Neutrophil (primary cell): ENCODE data around the gene TXLNG.

Source experiments
- H3K27ac ChIP-seq: fragments of 200-600 bp; sonication (generic); 2 replicates; pipeline ENCODE4 v1.5.1; 2016; ENCODE audit warnings: mild to moderate bottlenecking, moderate library complexity
- H3K27me3 ChIP-seq: fragments of 200-600 bp; sonication (generic); 2 replicates; pipeline ENCODE4 v1.6.0; 2016; ENCODE audit warnings: mild to moderate bottlenecking
- H3K36me3 ChIP-seq: fragments of 200-600 bp; sonication (generic); 2 replicates; pipeline ENCODE4 v1.5.1; 2017
- H3K4me1 ChIP-seq, 2 experiments: fragments of 200-600 bp in 1 of 2; sonication (generic) in 1 of 2; 1 replicate in 1 of 2; 2 replicates in 1 of 2; pipeline versions ENCODE4 v1.5.1 to v1.6.1; 2013 to 2016; ENCODE audit warnings: low read depth in 1 of 2, low read length in 1 of 2, mild to moderate bottlenecking in 1 of 2, moderate library complexity in 1 of 2; ENCODE audit not compliant: control insufficient read depth in 1 of 2, insufficient read depth in 1 of 2
- H3K4me3 ChIP-seq, 2 experiments: fragments of 200-600 bp in 1 of 2; sonication (generic) in 1 of 2; 1 replicate in 1 of 2; 2 replicates in 1 of 2; pipeline ENCODE4 v1.5.1; 2013 to 2016; ENCODE audit warnings: low read depth in 1 of 2, low read length in 1 of 2, mild to moderate bottlenecking in 1 of 2, moderate library complexity in 1 of 2
- H3K9me3 ChIP-seq: fragments of 200-600 bp; sonication (generic); 2 replicates; pipeline ENCODE4 v1.5.1; 2016
- CTCF ChIP-seq: fragments of 200-600 bp; sonication (generic); IDR thresholded peaks from 2 replicates; pipeline ENCODE4 v1.5.1; 2016; ENCODE audit warnings: antibody characterized with exemption

Gene TXLNG

DNA sequence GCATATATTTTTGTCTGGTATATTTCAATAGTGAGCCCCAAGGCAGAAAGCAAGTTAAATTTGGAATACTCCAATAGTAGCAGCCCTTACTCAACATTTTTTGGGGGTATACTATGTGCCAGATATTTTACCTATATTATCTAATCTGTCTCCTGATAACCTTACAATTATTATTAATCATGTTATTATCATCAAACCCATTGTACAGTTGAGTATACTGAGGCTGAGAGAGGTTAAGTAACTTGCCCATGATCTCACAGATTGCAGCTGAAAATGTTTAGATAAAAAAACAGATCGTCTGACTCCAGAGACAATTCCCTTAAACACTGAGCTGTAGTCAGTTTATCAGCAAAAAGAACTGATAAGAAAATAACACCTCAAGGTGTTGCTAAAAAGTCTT, 90.4 kb downstream of the TXLNG start:
- Histone ChIP-seq H3K27ac (no peak overlapping the region), H3K4me1 (peaks cover 0 to under 1% of the 10 kb centered on the region in 2 experiments), H3K27me3 (no peaks in the 10 kb centered on the region), H3K4me3 (no peak overlapping the region), H3K36me3 (no peaks in the 10 kb centered on the region), H3K9me3 (no peaks in the 10 kb centered on the region)
- TF ChIP-seq CTCF = no peak

GRCh38 chrX:16882169-16882568, 95.9 kb downstream of the TXLNG start:
- no peaks in the 10 kb centered on the region for H3K27me3 ChIP-seq
- no peaks in the 10 kb centered on the region for H3K36me3 ChIP-seq
- peaks cover 11 to 12% of the 10 kb centered on the region in 2 experiments for H3K4me1 ChIP-seq
- no peak for TF ChIP-seq CTCF
- no peak overlapping the region for H3K27ac ChIP-seq
- H3K9me3 ChIP-seq = no peaks in the 10 kb centered on the region
- H3K4me3 ChIP-seq = peak overlapping the region in 1 of 2 experiments; percentile 50

DNA sequence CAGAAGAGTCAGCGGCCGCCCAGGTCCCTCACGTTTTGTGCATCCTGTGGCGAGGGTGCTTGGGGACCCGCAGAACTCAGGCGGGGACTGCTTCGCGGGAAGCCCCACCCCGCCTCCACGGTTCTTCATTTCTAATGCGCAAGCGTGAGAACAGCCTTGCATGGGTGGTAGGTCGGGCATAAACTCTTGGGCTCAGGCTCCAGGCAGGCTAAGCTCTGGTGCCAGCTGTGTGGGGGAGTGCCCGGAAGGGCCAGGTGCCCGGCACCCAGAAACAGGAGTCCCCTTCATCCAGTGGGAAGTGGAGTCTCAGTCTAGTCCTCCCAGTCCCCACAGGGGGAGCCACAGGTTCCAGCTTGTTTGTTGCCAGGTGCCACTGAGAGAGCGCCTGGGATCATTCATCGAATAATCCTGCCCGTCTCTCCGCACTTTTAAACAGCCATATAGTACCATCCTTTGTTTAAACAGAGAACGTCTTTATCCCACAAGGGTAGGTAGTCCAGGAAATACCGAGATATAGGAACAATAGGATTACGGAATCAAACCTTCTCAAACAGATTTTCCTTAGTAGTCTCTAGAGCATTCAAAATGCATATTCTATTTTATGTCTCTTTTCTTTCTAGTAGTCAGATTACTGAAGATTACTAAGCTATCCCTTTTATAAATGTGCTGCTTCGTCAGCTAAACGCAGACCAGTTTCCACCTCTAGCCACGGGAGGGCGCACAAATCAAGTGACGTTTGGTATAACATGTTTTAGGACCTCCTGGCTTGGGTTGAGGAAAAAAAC, 96.6 kb downstream of the TXLNG start:
- peak; percentile 53 for TF ChIP-seq CTCF
- H3K27me3 ChIP-seq = no peaks in the 10 kb centered on the region
- H3K36me3 ChIP-seq = no peaks in the 10 kb centered on the region
- no peaks in the 10 kb centered on the region for H3K9me3 ChIP-seq
- H3K27ac ChIP-seq = no peak overlapping the region
- H3K4me3 ChIP-seq = peak overlapping the region; percentile 44 to 50
- peaks cover 11 to 12% of the 10 kb centered on the region in 2 experiments for H3K4me1 ChIP-seq

- no peaks in the 10 kb centered on the region for H3K9me3 ChIP-seq
- H3K27me3 ChIP-seq = no peaks in the 10 kb centered on the region
- TF ChIP-seq CTCF = no peak
- peaks cover 11 to 12% of the 10 kb centered on the region in 2 experiments for H3K4me1 ChIP-seq
- H3K27ac ChIP-seq = no peak overlapping the region
- no peaks in the 10 kb centered on the region for H3K36me3 ChIP-seq
- H3K4me3 ChIP-seq = no peak overlapping the region
These were observed 97.2 kb downstream of the TXLNG start for GRCh38 chrX:16883487-16883804.

DNA sequence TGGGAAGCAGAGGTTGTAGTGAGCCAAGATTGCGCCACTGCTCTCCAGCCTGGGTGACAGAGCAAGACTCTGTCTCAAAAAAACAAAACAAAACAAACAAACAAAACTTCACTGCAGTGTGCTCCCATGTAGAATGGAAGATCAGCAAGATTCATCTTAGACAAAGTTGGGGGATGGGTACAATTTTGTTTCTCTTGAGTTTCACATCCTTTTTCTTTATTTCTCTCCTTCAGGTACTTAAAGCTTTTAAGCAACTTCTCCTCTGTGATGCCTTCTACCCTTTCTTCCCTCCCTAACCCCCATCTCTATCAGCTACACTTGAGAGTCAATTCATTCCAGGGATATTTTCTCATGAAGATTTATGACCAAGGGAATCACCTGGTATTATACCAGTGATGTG, 99.4 kb downstream of the TXLNG start:
- no peak for TF ChIP-seq CTCF

More for the DNA sequence above, 99.4 kb downstream of the TXLNG start:
- Histone ChIP-seq H3K27me3 (no peaks in the 10 kb centered on the region), H3K4me1 (peaks cover 11 to 12% of the 10 kb centered on the region in 2 experiments), H3K27ac (no peak overlapping the region), H3K9me3 (no peaks in the 10 kb centered on the region), H3K4me3 (no peak overlapping the region), H3K36me3 (no peaks in the 10 kb centered on the region)
